Uterus (tissue), 2 donors: ENCODE results near the gene ISL1.

Experiments used
- POLR2A ChIP-seq, 2 donors: fragments of 450-650 bp; IDR thresholded peaks; one replicate each; pipeline ENCODE4 v1.6.1; 2016; ENCODE audit warnings: antibody characterized with exemption in 2 of 2, mild to moderate bottlenecking in 1 of 2, moderate library complexity in 1 of 2
- TF ChIP-seq, protein P1 (sequence below), 4 experiments: fragments of 200-600 bp in 2 of 4; fragments of 450-650 bp in 2 of 4; sonication (generic) in 2 of 4; IDR thresholded peaks; one replicate each; pipeline ENCODE4 v1.5.1; 2016 to 2019; ENCODE audit warnings: antibody characterized with exemption in 4 of 4, mild to moderate bottlenecking in 2 of 4, moderate library complexity in 1 of 4

DNA sequence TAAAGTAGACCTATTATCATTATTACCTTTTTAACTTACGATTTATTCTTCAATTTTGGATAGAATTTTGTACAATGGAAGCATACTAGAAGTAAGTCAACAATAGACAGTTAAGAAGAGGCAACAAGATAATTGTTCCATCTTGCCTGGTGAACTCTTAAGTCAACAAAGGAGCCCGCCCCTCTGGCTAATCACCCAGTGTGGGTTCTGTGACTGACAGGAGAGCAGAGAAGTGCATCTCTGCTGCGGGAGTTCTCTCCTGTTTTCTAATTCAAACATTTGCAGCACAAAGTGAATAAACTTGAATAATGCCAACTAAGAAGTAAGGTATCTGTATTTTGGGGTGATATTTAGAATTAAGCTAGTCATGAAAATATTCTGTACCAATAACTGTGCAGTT is 6.7 kb upstream of the ISL1 start:
- TF ChIP-seq, protein P1, sequence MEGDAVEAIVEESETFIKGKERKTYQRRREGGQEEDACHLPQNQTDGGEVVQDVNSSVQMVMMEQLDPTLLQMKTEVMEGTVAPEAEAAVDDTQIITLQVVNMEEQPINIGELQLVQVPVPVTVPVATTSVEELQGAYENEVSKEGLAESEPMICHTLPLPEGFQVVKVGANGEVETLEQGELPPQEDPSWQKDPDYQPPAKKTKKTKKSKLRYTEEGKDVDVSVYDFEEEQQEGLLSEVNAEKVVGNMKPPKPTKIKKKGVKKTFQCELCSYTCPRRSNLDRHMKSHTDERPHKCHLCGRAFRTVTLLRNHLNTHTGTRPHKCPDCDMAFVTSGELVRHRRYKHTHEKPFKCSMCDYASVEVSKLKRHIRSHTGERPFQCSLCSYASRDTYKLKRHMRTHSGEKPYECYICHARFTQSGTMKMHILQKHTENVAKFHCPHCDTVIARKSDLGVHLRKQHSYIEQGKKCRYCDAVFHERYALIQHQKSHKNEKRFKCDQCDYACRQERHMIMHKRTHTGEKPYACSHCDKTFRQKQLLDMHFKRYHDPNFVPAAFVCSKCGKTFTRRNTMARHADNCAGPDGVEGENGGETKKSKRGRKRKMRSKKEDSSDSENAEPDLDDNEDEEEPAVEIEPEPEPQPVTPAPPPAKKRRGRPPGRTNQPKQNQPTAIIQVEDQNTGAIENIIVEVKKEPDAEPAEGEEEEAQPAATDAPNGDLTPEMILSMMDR (IDR thresholded peaks at IDR 0.05), result no peak
- TF ChIP-seq POLR2A (IDR thresholded peaks at IDR 0.05), result no peak
